A673 (cell line): ENCODE data around the gene ROR2.

Experiments used
- CTCF ChIP-seq: fragments of 300-800, 200-600 bp; sonication (generic); conservative IDR thresholded peaks from 2 replicates; pipeline ENCODE4 v1.5.1; 2017; ENCODE audit warnings: low read depth, mild to moderate bottlenecking, antibody characterized with exemption, low read length, moderate library complexity, mixed read lengths
- EZH2 ChIP-seq: fragments of 200-600 bp; sonication (generic); IDR thresholded peaks from 2 replicates; pipeline ENCODE4 v1.6.1; 2017; ENCODE audit warnings: borderline replicate concordance, low read depth, mild to moderate bottlenecking, mixed read lengths, antibody characterized with exemption, low read length; ENCODE audit not compliant: poor library complexity, severe bottlenecking

- TF ChIP-seq CTCF, result no peak
- TF ChIP-seq EZH2, result no peak
Observed at GRCh38 chr9:91944711-91945110, 5.3 kb downstream of the ROR2 start.
